ENCODE data around the gene TRAIP. TPM values are rescaled to one million over a fixed set of nuclear protein-coding genes. Genes with fewer than 3 reads are reported as not detected.

Gene TRAIP
- total RNA-seq, 1 experiment from 2014 or later, result 18.5 TPM

DNA sequence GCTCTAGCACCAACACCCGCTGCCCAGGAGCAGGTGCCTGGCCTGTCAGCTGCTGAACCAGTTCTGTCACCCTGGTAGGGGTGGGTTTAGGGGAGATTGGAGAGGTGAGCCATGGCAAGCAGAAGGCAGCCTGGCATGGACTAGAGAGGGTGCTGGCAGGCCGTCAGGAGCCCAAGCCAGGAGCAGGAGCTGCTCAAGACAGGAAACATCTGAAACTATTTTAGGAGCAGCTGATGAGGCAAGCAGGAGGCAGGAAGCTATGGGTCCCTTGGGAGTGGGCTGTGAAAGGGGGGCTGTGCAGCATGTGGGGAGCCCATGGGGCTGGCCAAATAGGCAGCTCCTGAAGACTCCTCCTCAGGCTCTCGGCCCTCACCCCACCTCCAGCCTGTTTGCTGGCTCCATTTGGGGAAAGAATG, 51.0 kb downstream of the TRAIP start:
- Histone ChIP-seq H3K9me3 (no peaks in the 10 kb centered on the region), H3K4me3 (no peak overlapping the region), H3K27me3 (no peaks in the 10 kb centered on the region), H3K36me3 (no peaks in the 10 kb centered on the region; the same call in 1 of the 2 replicates)
- DNase-seq, result peak; percentile 75

GRCh38 chr3:49804141-49805041, 52.0 kb downstream of the TRAIP start:
- DNase-seq, result no peak
- H3K4me3 ChIP-seq, result peak overlapping the region; percentile 79

GRCh38 chr3:49803465-49804140, 52.8 kb downstream of the TRAIP start:
- Histone ChIP-seq H3K4me3 (peak overlapping the region; percentile 79), H3K9me3 (no peaks in the 10 kb centered on the region), H3K27me3 (no peaks in the 10 kb centered on the region), H3K36me3 (no peaks in the 10 kb centered on the region; the same call in 1 of the 2 replicates)
- peak; percentile 33 for DNase-seq

More at GRCh38 chr3:49804141-49805041, 52.0 kb downstream of the TRAIP start:
- Histone ChIP-seq H3K36me3 (no peaks in the 10 kb centered on the region; the same call in 1 of the 2 replicates), H3K27me3 (no peaks in the 10 kb centered on the region), H3K9me3 (no peaks in the 10 kb centered on the region)

DNA sequence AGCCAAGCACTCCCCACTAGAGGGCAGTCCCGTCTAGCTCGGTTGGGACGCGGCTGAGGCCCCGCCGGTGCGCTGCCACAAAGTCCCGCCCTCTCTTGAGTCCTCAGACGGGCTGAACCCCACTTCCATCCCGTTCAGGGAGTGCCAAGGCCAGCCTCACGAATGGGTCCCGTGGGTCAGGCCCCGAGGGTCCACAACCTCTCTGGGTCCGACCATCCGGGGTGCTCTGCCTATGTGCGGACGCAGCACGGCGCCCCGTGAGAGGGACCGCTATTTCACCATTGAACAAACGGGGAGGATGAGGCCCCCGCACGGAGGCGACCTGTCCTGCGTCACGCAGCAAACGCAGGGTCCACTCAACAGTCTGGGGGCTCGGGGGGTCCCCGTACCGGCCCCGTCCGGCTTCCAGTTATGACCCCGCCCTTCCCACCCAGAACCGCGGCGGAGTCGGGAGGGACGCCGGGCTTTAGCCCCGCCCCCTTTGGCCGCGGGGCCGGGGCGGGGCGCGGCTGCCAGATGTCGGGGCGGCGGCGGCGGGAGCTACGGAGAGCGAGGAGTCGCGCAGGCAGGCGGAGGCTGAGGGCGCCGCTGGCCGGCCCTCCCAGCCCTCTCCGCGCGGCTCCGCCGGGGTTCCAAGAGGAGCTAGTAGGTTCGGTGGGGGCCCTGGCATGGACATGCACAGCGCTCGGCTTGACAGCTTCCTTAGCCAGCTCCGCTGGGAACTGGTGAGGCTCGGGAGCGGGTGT, 53.5 kb downstream of the TRAIP start, which contains the start of gene INKA1:
Gene INKA1, plus strand, starts transcription at position 543 of the 746 bp plus-strand sequence. Its CDS starts 132 bp downstream, at position 675.
- H3K36me3 ChIP-seq, result no peaks in the 10 kb centered on the region; the same call in 1 of the 2 replicates
- H3K27me3 ChIP-seq, result no peaks in the 10 kb centered on the region
- H3K9me3 ChIP-seq, result no peaks in the 10 kb centered on the region
- DNase-seq, result peak; percentile 70
- H3K4me3 ChIP-seq, result peak within 1 kb of the TSS; percentile 79

DNA sequence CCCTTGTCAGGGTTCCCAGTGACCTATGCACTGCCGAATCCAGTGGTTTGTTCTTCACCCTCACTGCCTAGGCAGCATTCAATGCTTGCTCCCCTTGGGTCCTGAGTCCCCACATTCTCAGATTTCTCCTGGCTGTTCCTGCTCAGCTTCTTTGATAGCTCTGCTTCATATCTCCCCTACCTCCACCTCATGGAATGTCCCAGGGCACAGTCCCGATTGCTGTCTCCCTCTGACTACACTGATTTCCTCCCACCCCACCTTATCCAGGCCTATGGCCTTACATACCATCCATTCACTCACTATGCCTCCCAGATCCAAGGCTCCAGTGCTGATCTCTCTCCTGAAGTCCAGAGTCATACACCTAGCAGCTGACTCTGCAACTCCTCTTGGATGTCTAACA, 55.2 kb downstream of the TRAIP start:
- no peaks in the 10 kb centered on the region; the same call in 1 of the 2 replicates for H3K36me3 ChIP-seq
- DNase-seq, result no peak
- no peak overlapping the region for H3K4me3 ChIP-seq
- H3K27me3 ChIP-seq, result no peaks in the 10 kb centered on the region
- no peaks in the 10 kb centered on the region for H3K9me3 ChIP-seq

DNA sequence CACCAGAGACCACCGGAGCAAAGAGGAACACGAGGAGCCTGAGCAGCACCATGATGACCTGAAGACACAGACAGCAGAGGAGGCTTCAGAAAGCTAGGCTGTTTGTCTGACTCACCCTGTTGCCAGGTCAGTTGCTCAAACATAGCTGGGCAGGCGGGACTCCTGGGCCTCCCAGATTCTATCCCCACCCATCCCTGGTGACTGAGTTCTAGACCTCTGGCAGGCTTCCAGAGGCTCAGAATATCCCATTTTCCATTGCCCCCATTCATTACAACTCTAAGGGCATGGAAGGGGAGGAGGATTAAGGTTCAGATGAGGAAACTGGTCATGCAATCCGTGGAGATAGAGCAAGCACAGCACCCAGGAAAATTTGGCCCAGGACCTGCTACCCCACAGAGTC, 56.6 kb downstream of the TRAIP start, which contains the start of gene CDHR4:
Gene CDHR4, minus strand, starts transcription at position 113 of the 400 bp plus-strand sequence. Its CDS starts 61 bp downstream, at position 52.
- no peak within 1 kb of the TSS for H3K4me3 ChIP-seq
- H3K36me3 ChIP-seq, result no peaks in the 10 kb centered on the region
- DNase-seq, result peak; percentile 81
- no peaks in the 10 kb centered on the region for H3K27me3 ChIP-seq
- no peaks in the 10 kb centered on the region for H3K9me3 ChIP-seq

DNA sequence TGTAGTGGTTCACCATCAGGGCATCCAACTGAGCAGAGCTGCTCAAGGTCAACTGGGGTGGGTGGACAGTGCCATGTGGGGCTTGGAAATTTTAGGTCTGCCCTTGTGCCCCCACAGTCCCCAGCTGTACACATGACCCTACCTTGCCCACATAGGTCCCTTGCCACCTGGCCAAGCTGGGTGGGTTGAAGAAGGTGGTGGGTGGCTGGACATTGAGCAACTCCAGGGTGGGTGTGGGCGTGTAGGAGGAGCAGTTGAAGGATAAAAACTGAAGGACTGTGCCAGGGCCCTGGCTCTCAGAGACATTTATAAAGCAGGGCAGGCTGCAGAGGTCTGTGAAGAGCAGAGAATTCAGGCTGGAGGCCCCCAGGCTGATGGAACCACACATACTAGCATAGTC, 57.3 kb downstream of the TRAIP start:
- Histone ChIP-seq H3K36me3 (no peaks in the 10 kb centered on the region), H3K27me3 (no peaks in the 10 kb centered on the region), H3K4me3 (no peak overlapping the region), H3K9me3 (no peaks in the 10 kb centered on the region)
- no peak for DNase-seq

DNA sequence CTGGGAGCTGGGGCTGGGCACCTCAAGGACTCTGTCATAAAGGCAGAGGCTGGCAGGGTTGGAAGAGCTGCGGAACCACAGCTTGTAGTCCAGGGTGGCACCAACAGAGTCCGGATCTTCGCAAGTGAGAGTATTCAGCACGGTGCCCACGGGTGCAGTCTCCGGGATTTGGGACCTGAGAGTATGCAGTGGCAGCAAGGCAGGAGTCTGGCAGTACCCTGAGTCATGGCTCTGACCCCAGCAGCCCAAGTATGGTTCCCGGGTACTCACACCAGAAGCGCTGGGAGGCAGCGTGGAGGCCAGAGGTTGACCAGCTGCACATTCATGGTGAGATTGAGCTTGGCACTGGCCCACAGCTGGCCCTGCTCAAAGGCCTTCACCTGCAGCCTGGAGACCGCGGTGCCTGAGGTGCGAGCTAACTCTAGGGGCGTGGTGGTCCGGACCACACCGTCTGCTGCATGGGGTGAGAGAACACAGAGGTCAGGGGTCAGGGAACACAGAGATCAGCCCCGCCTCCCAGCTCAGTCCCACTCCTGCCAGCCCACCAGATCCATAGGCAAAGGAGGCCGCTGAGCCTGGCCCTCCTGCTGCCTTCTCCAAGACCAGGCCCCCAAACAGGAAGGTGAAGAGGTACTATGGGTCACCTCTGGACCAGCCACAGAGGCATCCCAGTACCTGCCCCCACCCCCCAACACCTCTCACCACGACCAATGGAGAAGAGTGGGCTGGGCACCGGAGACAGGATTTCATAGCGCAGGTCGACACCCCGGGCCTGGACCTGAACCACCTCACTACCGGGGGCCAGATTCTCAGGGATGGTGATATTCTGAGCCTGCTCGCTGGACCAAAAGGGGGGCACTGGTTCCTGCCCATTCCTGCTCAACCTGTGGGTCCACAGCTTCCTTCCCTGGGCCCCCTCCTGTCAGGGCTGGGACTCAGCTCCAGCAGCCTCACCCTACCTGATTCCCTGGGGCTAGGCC, 61.1 kb downstream of the TRAIP start:
- no peaks in the 10 kb centered on the region for H3K9me3 ChIP-seq
- H3K4me3 ChIP-seq, result no peak overlapping the region
- H3K27me3 ChIP-seq, result no peaks in the 10 kb centered on the region
- H3K36me3 ChIP-seq, result no peaks in the 10 kb centered on the region
- DNase-seq, result no peak

DNA sequence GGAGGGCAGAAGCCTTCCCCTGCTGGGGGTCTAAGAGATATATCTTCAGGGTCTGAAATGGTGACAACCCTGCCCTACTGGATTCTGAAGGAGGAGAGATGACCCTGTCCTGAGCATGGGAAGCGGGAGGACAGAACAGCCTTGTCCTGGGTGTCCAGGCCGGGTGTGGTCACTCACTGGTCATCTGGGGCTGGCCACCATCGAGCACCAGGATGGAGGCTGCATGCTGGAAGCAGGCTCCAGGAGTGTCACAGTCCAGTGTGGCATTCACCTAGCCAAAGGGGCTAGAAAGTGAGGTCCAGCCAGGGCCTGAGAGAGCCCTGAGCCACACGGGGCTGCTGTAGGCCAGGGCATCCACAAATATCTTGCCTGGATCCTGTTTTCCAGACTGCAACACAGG, 61.9 kb downstream of the TRAIP start:
- Histone ChIP-seq H3K27me3 (no peaks in the 10 kb centered on the region), H3K9me3 (no peaks in the 10 kb centered on the region)
- DNase-seq, result no peak

DNA sequence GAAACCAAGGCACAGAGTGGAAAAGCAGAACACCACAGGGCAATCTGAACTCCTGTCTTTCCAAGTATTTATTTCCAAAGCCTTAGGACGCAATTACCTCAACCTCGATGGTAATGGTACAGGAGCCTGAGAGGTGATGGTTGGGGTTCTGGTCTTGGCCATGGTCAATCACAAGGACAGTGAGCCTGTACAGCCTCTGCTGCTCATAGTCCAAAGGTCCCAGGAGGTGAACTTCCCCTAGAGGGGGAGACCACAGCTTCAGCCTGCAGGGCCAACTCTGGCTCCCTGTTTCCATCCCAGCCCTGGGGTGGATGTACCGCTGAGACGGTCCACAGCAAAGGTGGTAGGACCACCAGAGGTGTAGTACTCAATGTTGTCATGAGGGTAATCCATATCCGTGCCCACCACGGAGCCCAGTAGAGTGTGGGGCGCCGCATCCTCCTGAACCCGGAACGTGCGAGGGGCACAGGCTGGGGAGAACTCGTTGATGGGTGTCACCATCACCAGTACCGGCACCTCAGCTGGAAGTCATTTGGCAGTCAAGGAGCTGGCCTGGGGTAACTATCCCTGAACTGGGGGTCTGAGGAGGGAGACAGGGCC, 62.8 kb downstream of the TRAIP start:
- no peak for DNase-seq
- Histone ChIP-seq H3K9me3 (no peaks in the 10 kb centered on the region), H3K27me3 (no peaks in the 10 kb centered on the region), H3K4me3 (no peak overlapping the region), H3K36me3 (no peaks in the 10 kb centered on the region)

More for the DNA sequence above, 61.9 kb downstream of the TRAIP start:
- Histone ChIP-seq H3K36me3 (no peaks in the 10 kb centered on the region), H3K4me3 (no peak overlapping the region)

DNA sequence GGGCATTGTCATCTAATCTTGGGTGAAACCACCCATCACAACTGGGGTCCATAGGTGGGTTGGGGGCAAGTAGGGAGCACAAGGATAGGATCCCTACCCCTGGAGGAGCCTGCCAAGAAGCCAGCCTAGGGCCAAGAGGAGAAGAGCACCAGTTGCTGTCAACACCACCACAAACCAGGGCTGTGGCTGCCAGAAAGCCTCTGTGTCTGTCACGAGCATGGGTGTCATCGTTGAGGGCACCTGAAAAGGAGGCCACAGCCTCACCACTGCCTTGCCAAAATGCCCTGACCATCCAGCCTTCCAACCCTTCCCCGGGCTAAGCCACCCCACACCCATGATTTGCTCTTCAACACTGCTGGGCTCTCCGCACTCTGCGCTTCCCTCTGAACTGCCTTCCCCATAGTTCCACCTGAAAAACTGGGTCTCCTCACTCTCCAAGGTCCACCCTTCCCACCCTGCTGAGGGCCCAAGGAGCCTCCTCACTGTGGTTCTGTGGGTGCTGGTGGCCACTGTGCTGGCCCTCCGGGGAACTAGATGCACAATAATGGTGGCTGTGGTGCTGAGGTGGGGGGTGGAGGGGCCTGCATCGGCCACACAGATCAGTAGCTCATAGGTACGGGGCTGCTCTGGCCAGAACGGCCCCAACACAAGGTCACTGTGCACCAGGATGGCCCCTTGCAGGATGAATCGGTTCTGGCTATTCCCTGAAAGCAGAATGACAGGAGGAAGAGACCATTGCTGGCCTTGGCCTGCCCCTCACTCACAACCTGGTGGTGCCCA, 63.8 kb downstream of the TRAIP start:
- Histone ChIP-seq H3K9me3 (no peaks in the 10 kb centered on the region), H3K4me3 (no peak overlapping the region), H3K36me3 (no peaks in the 10 kb centered on the region), H3K27me3 (no peaks in the 10 kb centered on the region)
- DNase-seq, result no peak

DNA sequence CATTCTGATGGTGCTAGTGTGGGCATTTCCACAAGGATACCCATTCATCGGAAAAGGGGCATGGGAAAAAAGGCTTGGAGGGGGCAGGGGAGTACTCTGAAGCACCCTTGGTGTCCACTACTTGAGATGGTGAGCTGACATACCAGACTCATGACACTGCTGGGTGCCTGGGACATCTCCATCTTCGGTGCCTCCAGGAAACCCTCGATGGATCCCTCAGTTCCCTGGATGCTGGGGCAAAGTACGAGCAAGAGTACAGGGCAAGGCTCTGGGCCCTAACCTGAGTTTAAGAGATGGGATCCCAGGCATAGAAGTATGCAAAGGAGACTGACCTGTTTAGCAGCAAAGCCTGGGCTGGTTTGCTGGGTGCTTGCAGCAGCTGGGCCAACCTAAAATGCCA, 64.8 kb downstream of the TRAIP start:
- Histone ChIP-seq H3K4me3 (no peak overlapping the region), H3K9me3 (no peaks in the 10 kb centered on the region), H3K27me3 (no peaks in the 10 kb centered on the region), H3K36me3 (no peaks in the 10 kb centered on the region)
- no peak for DNase-seq

DNA sequence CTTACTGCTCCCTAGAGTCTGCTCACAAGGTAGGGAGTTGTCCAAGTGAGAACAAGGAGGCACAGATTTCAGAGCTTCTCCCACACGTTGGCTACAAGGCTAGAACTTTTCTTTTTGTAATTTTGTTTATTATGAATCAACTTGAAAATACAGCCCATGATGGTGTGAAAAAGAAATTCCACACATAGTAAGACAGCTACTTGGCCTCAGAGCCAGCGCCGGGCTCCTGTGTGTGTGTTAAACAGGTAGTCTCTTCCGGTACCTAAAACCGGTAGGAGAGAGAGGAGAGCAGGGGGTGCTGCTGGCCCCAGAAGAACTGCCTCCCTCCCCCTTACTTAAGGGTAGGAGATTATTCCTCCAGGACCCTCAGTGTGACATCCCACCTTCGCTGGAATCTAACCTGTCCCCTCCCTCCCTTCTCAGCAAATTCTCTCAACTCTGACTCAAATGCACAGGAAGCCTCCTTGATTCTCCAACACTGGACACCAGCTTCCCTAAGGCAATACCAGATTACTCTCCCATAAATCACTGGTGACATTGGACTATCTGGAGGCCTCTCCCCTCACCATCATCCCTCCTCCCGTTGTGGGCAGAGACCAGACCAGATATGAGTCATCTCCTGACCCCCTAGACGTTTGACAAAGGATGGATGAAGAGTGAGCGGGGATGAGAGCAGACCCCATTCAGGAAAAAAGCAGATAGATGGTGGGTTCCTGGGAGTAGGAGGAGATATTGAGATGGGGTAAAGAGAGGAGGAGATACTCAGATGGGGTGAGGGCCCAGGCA, 65.5 kb downstream of the TRAIP start:
- Histone ChIP-seq H3K36me3 (no peaks in the 10 kb centered on the region), H3K27me3 (no peaks in the 10 kb centered on the region), H3K4me3 (no peak overlapping the region), H3K9me3 (no peaks in the 10 kb centered on the region)
- DNase-seq, result no peak

- DNase-seq, result no peak
Observed at GRCh38 chr3:49788056-49788455, 68.3 kb downstream of the TRAIP start.

More at GRCh38 chr3:49788056-49788455, 68.3 kb downstream of the TRAIP start:
- Histone ChIP-seq H3K27me3 (no peaks in the 10 kb centered on the region), H3K4me3 (no peak overlapping the region), H3K9me3 (no peaks in the 10 kb centered on the region), H3K36me3 (peaks cover 4% of the 10 kb centered on the region; the same call in 1 of the 2 replicates)

Measured in MG63 (cell line).